H1 (cell line): ENCODE data around the gene KLF6. TPM values are rescaled to one million over a fixed set of nuclear protein-coding genes. Genes with fewer than 3 reads are reported as not detected.

Experiments
- MAX ChIP-seq: IDR thresholded peaks from 2 replicates; pipeline ENCODE4 v1.6.1; 2012; ENCODE audit warnings: inconsistent platforms
- RBBP5 ChIP-seq: IDR thresholded peaks from 2 replicates; pipeline ENCODE4 v1.7.1; 2012; ENCODE audit warnings: low read depth, mild to moderate bottlenecking, inconsistent platforms, low read length, moderate library complexity, borderline replicate concordance
- SP2 ChIP-seq: IDR thresholded peaks from 2 replicates; pipeline ENCODE4 v1.6.1; 2012; ENCODE audit warnings: mild to moderate bottlenecking, low read length, inconsistent platforms
- polyA plus RNA-seq, 7 experiments: library from polyadenylated mRNA; depleted of rRNA in 3 of 7; stranded (reverse) in 5 of 7; unstranded in 2 of 7; fragments of >200 nt in 5 of 7; fragments of 200-250 nt in 2 of 7; gene quantifications; 1 replicate in 5 of 7; 2 replicates in 1 of 7; 4 replicates in 1 of 7; pipeline versions ENCODE4 v1.2.1 to v1.2.3, GENCODE V29; 2011 to 2013; ENCODE audit warnings: missing spikeins in 2 of 7, mixed read lengths in 2 of 7
- total RNA-seq: library from RNA; stranded (reverse); fragmentation: NEBNext Ultra II Directional; extraction: Animal tissue kit (Norgen Biotek cat#: 25700); gene quantifications from 2 replicates; pipeline ENCODE4 v1.2.1, GENCODE V29; 2021
- TF ChIP-seq, protein P1 (sequence below), 3 experiments: IDR thresholded peaks; 1 replicate in 2 of 3; 2 replicates in 1 of 3; pipeline versions ENCODE4 v1.5.1 to v1.6.1; 2011; ENCODE audit warnings: low read length in 3 of 3, mild to moderate bottlenecking in 3 of 3, inconsistent platforms in 2 of 3, low read depth in 1 of 3, moderate library complexity in 1 of 3; ENCODE audit not compliant: insufficient read depth in 1 of 3; ENCODE audit errors: control extremely low read depth in 1 of 3
- TF ChIP-seq, protein P2 (sequence below): fragments of 300-600 bp; sonication (generic); IDR thresholded peaks from 2 replicates; pipeline ENCODE4 v1.7.1; 2012; ENCODE audit warnings: low read length, moderate library complexity, mild to moderate bottlenecking, inconsistent platforms; ENCODE audit not compliant: insufficient replicate concordance

KLF6 gene
- total and polyA plus RNA-seq, 2 of the 8 experiments (the other 6 are each of a cell fraction or from before 2014, with no cell fraction given): 5.7 to 19.5 TPM

GRCh38 chr10:3806603-3807002, 21.6 kb upstream of the KLF6 start (continued):
- TF ChIP-seq, protein P1, sequence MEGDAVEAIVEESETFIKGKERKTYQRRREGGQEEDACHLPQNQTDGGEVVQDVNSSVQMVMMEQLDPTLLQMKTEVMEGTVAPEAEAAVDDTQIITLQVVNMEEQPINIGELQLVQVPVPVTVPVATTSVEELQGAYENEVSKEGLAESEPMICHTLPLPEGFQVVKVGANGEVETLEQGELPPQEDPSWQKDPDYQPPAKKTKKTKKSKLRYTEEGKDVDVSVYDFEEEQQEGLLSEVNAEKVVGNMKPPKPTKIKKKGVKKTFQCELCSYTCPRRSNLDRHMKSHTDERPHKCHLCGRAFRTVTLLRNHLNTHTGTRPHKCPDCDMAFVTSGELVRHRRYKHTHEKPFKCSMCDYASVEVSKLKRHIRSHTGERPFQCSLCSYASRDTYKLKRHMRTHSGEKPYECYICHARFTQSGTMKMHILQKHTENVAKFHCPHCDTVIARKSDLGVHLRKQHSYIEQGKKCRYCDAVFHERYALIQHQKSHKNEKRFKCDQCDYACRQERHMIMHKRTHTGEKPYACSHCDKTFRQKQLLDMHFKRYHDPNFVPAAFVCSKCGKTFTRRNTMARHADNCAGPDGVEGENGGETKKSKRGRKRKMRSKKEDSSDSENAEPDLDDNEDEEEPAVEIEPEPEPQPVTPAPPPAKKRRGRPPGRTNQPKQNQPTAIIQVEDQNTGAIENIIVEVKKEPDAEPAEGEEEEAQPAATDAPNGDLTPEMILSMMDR (IDR thresholded peaks at IDR 0.05; ENCODE audit: control extremely low read depth in 1 of 3, insufficient read depth in 1 of 3, low read depth in 1 of 3, low read length in 3 of 3): no peak
- no peak for TF ChIP-seq RBBP5
- TF ChIP-seq SP2: no peak
- TF ChIP-seq MAX: no peak
- TF ChIP-seq, protein P2, sequence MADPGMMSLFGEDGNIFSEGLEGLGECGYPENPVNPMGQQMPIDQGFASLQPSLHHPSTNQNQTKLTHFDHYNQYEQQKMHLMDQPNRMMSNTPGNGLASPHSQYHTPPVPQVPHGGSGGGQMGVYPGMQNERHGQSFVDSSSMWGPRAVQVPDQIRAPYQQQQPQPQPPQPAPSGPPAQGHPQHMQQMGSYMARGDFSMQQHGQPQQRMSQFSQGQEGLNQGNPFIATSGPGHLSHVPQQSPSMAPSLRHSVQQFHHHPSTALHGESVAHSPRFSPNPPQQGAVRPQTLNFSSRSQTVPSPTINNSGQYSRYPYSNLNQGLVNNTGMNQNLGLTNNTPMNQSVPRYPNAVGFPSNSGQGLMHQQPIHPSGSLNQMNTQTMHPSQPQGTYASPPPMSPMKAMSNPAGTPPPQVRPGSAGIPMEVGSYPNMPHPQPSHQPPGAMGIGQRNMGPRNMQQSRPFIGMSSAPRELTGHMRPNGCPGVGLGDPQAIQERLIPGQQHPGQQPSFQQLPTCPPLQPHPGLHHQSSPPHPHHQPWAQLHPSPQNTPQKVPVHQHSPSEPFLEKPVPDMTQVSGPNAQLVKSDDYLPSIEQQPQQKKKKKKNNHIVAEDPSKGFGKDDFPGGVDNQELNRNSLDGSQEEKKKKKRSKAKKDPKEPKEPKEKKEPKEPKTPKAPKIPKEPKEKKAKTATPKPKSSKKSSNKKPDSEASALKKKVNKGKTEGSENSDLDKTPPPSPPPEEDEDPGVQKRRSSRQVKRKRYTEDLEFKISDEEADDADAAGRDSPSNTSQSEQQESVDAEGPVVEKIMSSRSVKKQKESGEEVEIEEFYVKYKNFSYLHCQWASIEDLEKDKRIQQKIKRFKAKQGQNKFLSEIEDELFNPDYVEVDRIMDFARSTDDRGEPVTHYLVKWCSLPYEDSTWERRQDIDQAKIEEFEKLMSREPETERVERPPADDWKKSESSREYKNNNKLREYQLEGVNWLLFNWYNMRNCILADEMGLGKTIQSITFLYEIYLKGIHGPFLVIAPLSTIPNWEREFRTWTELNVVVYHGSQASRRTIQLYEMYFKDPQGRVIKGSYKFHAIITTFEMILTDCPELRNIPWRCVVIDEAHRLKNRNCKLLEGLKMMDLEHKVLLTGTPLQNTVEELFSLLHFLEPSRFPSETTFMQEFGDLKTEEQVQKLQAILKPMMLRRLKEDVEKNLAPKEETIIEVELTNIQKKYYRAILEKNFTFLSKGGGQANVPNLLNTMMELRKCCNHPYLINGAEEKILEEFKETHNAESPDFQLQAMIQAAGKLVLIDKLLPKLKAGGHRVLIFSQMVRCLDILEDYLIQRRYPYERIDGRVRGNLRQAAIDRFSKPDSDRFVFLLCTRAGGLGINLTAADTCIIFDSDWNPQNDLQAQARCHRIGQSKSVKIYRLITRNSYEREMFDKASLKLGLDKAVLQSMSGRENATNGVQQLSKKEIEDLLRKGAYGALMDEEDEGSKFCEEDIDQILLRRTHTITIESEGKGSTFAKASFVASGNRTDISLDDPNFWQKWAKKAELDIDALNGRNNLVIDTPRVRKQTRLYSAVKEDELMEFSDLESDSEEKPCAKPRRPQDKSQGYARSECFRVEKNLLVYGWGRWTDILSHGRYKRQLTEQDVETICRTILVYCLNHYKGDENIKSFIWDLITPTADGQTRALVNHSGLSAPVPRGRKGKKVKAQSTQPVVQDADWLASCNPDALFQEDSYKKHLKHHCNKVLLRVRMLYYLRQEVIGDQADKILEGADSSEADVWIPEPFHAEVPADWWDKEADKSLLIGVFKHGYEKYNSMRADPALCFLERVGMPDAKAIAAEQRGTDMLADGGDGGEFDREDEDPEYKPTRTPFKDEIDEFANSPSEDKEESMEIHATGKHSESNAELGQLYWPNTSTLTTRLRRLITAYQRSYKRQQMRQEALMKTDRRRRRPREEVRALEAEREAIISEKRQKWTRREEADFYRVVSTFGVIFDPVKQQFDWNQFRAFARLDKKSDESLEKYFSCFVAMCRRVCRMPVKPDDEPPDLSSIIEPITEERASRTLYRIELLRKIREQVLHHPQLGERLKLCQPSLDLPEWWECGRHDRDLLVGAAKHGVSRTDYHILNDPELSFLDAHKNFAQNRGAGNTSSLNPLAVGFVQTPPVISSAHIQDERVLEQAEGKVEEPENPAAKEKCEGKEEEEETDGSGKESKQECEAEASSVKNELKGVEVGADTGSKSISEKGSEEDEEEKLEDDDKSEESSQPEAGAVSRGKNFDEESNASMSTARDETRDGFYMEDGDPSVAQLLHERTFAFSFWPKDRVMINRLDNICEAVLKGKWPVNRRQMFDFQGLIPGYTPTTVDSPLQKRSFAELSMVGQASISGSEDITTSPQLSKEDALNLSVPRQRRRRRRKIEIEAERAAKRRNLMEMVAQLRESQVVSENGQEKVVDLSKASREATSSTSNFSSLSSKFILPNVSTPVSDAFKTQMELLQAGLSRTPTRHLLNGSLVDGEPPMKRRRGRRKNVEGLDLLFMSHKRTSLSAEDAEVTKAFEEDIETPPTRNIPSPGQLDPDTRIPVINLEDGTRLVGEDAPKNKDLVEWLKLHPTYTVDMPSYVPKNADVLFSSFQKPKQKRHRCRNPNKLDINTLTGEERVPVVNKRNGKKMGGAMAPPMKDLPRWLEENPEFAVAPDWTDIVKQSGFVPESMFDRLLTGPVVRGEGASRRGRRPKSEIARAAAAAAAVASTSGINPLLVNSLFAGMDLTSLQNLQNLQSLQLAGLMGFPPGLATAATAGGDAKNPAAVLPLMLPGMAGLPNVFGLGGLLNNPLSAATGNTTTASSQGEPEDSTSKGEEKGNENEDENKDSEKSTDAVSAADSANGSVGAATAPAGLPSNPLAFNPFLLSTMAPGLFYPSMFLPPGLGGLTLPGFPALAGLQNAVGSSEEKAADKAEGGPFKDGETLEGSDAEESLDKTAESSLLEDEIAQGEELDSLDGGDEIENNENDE: no peak
